HPDE6-E6E7 (cell line): ENCODE measurements around the gene NCK1.
"Not testable (repeated sequence)": the region's sequence is repeated elsewhere in the genome, so short reads cannot be mapped to it uniquely, and the experiment has no call there.

ENCODE experiments used
- DNase-seq: peaks from one replicate; pipeline ENCODE4 v3.0.0; 2011; ENCODE audit warnings: missing footprints; ENCODE audit errors: extremely low spot score

NCK1 gene

DNA sequence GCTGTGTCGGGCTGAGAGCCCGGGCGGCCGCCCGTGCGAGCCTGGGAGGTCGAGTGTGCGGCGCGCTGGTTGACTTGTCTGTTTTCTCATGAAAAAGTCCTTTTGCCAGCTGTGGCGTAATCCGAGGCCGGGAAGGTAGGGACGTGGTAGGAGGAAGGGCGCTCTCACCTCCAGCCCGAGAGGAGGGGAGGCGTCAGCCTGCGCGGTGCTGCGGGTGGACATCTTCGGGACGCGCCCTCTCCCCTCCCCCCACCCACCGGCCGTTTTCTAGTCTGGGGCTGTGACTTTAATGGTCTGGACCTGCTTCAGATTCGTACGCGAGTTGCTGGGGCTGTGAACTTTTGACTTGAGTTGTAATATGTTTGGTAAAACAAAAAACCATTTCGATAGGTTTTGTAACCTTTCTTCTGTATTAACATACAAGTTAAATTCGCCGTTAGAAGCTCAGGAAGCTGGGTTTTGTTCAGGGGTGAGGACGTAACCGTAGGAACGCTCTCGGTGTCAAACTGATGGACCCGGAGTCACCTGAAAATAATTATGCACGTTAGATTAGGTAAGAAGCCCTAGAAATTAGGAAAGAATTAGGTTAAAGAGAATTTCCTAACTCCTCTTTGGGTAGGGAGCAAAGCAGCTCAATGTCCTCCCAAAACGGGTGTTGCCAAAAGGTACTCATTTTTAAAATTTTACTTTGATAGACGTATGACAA lies 762 bp downstream of the NCK1 start:
- DNase-seq, result peak; percentile 41

DNA sequence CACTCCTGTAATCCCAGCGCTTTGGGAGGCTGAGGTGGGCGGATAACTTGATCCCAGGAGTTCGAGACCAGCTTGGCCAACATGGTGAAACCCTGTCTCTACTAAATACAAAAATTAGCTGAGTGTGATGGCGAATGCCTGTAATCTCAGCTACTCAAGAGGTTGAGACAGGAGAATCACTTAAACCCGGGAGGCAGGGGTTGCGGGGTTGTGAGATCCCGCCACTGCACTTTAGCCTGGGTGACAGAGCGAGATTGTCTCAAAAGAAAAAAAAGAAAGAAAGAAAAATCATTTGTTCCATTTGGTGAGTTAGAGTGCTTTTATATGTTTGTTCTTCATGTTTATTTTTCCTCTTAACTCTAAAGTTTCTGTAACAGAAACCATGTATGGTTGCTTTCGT lies 7.3 kb downstream of the NCK1 start:
- no peak for DNase-seq

DNA sequence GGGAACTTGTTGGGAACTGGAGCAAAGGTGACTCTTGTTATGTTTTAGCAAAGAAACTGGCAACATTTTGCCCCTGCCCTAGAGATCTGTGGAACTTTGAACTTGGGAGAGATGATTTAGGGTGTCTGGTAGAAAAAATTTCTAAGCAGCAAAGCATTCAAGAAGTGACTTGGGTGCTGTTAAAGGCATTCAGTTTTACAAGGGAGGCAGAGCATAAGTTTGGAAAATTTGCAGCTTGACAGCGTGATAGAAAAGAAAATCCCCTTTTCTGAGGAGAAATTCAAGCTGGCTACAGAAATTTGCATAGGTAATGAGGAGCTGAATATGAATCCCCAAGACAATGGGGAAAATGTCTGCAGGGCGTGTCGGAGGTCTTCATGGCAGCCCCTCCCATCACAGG lies 10.2 kb downstream of the NCK1 start:
- DNase-seq, result not testable (repeated sequence)

DNA sequence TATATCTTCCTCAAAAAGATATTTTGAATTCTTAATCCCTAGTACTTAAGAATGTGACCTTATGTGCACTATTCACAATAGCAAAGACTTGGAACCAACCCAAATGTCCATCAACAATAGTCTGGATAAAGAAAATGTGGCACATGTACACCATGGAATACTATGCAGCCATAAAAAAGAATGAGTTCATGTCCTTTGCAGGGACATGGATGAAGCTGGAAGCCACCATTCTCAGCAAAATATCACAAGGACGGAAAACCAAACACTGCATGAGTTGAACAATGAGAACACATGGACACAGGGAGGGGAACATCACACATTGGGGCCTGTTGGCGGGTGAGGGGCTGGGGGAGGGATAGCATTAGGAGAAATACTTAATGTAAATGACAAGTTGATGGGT lies 17.5 kb downstream of the NCK1 start:
- not testable (repeated sequence) for DNase-seq

DNA sequence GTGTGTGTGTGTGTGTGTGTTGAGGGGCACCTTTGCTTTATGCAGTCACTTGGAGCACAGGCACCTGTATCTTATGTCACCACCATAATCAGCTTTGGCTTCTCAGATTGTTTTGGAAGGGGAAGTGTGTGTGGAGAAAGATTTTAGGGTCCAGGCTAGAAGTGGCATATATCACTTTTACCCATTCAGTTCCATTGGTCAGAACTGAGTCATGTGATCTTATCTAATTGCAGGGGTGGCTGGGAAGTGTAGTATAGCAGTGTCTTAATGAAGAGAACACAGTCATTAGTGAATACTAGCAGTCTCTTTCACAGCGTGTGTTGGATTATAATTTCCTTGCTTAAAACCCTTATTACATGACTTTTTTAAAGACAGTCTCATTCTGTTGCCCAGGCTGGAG lies 20.6 kb downstream of the NCK1 start:
- no peak for DNase-seq

DNA sequence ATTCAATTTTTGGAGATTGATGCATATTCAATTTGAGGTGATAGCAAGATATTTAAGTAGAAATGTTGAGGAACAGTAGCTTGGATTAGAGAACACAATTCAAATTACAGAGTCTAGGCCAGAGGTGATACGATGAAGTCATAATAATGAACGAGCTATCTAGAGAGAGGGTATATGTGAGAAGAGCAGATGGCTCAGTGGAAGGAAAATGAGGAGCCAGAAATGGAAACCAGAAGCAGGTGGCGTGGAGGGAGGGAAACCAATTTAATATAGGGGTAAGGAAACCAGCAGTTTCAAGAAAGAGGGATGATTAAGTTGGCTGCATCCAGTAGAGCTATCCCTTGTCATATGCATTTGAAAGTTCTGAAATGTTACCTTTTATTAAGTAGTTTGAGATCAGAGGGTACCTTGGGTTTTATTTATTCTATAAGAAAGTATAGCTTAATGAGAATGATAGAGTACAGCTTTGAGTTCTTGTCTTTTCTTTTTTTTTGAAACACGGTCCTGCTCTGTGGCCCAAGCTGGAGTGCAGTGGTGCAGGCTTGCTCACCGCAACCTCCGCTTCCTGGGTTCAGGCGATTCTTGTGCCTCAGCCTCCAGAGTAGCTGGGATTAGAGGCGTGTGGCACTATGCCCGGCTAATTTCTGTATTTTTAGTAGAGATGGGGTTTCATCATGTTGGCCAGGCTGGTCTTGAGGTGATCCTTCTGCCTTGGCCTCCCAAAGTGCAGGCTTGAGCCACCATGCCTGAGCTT lies 22.1 kb downstream of the NCK1 start:
- no peak for DNase-seq

DNA sequence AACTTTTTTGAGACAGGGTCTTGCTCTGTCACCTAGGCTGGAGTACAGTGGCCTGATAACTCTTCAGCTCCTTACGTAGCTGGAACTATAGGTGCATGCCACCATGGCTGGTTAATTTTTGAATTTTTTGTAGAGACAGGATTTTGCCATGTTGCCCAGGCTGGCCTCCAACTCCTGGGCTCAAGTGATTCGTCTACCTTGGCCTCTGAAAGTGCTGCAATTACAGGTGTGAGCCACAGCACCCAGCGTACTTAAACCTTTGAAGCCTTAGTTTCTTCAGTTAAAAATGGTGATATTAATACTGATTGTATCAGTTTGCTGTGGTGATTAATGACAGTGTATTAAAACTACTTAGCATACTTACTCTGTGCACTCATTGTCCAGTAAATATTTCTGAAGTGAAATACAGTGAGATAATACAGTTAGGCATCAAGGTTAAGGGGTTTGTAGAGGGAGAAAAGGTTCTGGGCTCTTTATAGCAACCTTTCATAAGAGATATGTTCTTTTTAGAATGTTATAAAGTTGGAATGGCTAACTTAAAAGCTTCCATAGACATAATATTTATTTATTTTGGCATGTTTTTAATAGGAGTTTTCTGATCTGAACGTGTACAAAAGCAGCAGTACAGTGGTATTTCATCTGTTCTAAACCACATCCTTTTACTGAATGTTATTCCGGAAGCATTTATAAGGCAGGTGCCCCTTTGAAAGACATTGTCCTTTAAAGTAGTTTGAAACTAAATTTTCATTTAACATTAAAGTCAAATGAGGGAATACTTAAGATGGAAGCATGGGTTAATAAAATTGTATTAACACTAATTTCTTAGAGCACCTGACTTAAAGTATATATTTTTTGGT lies 23.6 kb downstream of the NCK1 start:
- no peak for DNase-seq

DNA sequence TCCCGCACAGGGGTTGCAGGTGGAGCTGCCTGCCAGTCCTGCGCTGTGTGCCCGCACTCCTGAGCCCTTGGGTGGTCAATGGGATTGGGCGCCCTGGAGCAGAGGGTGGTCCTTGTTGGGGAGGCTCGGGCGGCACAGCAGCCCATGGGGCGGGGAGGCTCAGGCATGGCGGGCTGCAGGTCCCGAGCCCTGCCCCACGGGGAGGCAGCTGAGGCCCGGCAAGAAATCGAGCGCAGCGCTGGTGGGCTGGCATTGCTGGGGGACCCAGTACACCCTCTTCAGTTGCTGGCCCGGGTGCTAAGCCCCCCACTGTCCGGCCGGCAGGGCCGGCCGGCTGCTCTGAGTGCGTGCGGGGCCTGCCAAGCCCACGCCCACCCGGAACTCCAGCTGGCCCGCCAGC lies 27.9 kb downstream of the NCK1 start:
- no peak for DNase-seq

DNA sequence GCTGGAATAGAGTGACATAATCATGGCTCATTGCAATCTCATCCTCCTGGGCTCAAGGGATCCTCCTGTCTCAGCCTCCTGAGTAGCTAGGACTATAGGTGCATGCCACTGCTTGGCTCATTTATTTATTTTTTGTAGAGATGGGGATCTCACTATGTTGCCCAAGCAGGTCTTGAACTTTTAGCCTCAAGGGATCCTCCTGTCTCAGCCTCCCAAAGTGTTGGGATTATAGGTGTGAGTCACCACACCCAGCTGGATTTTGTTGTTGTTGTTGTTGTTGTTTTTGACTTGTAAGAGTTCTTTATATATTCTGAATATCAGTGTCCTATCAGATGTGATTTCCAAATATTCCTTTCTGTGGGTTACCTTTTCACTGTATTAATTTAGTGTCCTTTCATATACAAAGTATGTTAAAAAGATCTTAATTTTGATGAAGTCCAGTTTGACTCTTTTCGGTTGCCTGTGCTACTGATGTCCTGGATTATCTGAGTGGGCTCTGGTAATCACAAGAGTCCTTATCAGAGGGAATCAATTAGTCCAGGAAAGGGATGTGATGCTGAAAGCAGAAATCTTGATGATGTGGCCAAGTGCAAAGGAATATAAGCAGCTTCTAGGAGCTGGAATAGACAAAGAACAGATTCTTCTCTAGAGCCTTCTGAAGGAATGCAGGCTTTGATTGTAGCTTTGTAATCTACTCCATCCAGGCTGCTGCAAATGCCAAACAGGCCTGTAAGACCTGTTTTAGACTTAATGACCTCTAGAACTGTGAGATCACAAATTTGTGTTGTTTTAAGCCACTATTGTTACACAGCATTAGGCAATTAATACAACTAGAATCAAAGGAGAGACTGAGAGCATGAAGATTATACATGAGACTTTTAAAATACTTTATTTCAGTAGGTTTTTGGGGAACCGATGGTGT lies 30.2 kb downstream of the NCK1 start:
- no peak for DNase-seq

DNA sequence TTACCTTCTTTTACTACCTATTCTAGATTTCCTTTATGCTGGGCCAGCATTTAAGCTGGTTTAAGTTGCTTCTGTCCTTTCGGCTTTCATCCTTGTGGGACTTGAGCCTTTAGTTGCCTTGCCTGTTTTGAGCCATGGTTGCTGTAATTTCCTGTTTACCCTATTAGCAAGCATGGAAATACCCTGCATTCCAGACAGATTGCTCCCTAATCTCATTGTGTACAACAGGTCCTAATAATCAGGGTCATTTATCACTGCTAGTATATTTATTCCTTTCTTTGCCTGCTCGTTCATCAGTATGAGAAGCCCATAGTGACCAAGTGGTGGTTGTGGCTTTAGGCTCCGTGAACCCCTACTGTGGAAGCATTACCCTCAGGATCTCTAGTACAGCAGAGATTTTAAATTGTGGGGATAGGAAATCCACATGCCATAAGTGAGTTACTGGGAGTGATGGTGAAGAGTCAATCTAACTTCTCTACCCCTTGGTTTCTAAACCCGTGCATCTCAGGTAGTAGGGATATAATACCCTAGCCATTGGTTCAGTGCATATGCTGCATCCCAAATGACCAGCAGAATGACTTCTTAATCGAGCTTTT lies 31.9 kb downstream of the NCK1 start:
- peak; percentile 32 for DNase-seq

DNA sequence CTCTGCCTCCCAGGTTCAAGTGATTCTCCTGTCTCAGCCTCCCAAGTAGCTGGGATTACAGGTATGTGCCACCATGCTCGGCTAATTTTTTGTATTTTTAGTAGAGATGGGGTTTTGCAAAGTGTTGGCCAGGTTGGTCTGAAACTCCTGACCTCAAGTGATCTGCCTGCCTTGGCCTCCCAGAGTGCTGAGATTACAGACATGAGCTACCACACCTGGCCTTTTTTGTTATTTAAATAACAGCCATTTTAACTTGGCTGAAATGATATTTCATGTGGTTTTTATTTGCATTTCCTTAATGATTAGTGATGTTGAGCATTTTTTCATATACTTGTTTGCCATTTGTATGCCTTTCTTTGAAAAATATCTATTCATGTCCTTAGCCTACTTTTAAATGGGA lies 35.2 kb downstream of the NCK1 start:
- not testable (repeated sequence) for DNase-seq

DNA sequence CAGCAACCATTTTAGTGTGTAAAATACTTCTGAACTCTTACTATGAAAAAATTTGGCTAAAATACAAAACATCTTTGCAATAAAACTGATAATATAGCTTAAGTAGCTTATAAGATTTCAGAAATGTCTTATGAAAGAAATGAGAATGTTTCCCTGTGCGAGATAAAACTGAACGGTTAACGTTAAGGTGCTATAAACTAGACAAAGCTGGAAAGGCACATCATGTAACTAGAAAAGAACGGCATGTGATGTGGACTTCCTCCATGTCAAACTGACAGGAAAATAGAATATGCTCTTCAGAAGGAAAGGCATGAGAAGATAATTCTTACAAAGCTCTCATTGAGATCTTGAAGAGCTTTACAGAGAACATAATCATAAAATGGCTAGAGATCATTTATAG lies 36.5 kb downstream of the NCK1 start:
- no peak for DNase-seq

DNA sequence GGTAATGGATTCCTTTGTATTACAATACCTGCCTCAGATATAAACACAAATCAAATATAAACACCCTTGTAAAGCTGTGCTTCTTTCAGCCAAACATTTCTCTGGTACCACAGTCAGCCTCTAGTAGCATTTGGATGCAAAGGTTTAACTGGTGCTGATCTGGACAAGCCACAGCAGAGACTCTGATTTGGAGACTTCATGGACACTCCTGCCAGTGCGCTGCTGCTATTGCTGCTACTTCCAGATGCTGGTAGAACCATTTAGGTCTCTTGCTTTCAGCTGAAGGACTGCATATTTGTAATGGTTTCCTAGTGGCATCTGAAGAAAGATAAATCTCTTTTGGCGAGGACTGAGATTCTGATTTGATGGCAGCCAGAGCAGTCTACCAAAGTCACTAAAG lies 36.9 kb downstream of the NCK1 start:
- DNase-seq, result no peak

DNA sequence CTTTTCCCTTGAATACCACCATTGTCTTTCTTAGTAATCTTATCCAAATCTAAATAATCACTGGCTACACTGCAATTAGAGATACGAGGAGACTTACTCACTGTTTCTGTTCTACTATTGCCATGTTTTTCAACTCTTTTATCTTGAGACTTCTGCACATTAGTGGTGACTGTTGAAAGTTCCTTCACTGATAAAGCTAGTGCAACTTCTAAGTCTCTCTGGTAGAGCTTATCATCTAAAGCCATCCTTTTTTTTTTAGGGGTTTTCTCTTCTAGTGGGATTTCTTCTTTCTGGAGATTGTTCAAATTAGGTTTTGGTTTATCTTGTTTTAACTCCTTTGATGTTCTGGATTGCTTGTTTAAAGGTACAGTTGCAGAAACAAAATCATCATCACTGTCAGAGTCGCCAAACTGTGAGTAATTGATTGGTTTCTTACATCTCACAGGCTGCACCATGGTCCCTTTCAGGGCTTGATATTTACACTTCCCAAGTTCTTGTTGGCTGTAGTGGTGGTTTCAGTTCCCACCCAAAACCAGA lies 37.7 kb downstream of the NCK1 start:
- DNase-seq, result no peak

DNA sequence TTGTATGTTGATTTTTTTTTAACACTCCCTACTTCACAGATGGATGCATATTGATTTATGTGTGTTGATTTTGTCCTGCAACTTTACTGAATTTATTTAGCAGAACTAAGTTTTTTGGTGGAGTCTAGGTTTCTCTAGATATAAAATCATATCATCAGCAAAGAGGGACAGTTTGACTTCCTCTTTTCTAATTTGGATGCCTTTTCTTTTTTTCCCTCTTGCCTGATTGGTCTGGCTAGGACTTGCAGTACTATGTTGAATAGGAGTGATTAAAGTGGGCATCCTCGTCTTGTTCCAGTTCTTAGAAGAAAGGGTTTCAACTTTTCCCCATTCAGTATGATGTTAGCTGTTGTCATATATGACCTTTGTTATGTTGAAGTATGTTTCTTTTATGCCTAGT lies 38.7 kb downstream of the NCK1 start:
- DNase-seq, result not testable (repeated sequence)

DNA sequence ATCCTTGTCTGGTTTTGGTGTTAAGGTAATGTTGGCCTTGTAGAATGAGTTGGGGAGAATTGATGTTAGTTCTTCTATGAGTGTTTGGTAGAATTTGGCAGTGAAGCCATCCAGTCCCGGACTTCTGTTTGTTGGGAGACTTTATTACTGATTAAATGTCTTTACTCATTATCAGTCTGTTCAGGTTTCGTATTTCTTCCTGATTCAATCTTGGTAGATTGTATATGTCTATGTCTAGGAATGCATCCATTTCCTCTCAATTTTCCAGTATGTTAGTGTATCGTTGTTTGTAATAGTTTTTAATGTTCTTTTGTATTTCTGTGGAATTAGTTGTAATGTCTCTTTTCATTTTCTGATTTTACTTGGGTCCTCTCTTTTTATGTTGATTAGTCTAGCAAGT lies 39.4 kb downstream of the NCK1 start:
- no peak for DNase-seq

DNA sequence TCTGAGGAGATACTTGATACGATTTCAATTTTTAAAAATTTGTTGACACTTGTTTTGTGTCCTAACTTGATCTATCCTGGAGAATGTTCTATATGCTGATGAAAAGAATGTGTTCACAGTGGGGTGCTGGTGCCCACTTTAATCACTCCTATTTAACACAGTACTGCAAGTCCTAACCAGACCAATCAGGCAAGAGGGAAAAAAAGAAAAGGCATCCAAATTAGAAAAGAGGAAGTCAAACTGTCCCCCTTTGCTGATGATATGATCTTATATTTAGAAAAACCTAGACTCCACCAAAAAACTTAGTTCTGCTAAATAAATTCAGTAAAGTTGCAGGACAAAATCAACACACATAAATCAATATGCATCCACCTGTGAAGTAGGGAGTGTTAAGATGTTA lies 40.5 kb downstream of the NCK1 start:
- DNase-seq, result not testable (repeated sequence)

DNA sequence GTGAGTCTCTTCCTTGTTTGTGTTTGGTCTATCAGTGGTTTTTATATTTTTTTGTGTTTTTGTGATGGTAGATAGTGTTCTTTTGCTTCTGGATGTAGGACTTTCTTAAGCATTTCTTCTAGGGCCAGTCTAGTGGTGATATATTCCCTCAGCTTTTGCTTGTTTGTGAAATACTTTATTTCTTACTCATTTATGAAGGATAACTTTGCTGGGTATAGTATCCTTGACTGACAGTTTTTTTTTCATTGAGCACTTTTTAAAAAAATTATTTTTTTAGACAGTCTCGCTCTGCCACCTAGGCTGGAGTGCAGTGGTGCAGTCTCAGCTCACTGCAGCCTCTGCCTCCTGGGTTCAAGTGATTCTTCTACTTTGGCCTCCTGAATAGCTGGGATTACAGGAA lies 41.9 kb downstream of the NCK1 start:
- no peak for DNase-seq

DNA sequence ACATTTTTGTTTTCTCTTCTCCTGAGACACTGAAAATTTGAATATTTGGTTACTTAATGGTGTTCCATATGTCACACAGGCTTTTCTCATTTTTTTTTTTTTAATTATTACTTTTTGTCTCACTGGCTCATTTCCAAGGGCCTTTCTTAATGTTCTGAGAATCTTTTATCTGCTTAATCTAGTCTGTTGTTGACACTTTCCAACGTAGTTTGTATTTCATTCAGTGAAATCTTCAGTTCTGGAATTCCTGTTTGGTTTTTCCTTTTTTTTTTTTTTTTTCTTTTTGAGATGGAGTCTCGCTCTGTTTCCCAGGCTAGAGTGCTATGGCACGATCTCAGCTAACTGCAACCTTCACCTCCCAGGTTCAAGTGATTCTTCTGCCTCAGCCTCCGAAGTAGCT lies 42.7 kb downstream of the NCK1 start:
- no peak for DNase-seq

DNA sequence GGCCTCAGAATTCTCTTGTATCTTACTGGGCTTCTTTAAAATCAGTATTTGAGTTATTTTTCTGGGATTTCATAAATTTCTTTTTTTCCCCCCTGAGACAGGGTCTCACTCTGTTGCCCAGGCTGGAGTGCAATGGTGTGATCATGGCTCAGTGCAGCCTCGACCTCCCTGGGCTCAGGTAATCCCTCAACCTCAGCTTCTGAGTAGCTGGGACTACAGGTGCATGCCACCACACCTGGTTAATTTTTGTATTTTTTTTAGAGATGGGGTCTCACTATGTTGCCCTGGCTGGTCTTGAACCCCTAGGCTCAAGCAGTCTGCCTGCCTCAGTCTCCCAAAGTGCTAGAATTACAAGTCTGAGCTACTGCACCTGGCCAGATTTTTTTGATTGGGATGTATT lies 43.5 kb downstream of the NCK1 start:
- DNase-seq, result no peak

DNA sequence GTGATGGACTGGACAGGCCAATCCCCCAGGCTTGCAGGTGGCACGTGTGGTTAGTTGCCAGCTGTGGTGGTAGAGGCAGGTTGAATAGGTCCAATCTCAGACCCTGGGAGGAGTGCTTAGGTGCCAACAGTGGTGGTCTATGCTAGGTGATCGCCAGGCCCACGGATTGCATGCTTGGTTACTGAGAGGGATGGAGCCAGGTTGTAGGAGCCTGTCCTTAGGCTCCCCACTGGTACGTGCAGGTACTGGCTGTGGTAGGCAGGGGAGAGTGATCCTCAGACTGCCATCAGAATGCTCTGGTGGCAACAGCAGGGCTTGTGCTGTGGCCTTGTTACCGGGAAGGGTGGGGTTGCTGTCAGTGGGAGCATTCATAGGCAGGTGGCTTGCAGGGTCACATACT lies 44.7 kb downstream of the NCK1 start:
- no peak for DNase-seq
